GM23338 (cell line): ENCODE measurements around the gene FBLN1. TPM values are rescaled to one million over a fixed set of nuclear protein-coding genes. Genes with fewer than 3 reads are reported as not detected.

Experiments
- ATAC-seq: fragments of 200-7000 bp; cut with Tn5 transposase; 3 replicates; pipeline ENCODE4 v1.9.1; 2020
- DNase-seq: peaks from one replicate; pipeline ENCODE4 v3.0.0-alpha.2; 2015; ENCODE audit warnings: low spot score
- H2AFZ ChIP-seq: fragments of 200-600 bp; sonication (generic); 2 replicates; pipeline ENCODE4 v1.8.0; 2016; ENCODE audit warnings: antibody characterized with exemption, mild to moderate bottlenecking, moderate library complexity
- H3F3A ChIP-seq: fragments of 200-600 bp; sonication (generic); replicated peaks from 2 replicates; pipeline ENCODE4 v1.8.0; 2017; ENCODE audit warnings: antibody characterized with exemption, mixed run types, low read depth
- H3K27ac ChIP-seq: fragments of 200-600 bp; sonication (generic); 2 replicates; pipeline ENCODE4 v1.6.1; 2016; ENCODE audit warnings: low read depth
- H3K27me3 ChIP-seq: fragments of 200-600 bp; sonication (generic); 2 replicates; pipeline ENCODE4 v1.8.0; 2016; ENCODE audit warnings: mild to moderate bottlenecking, mixed run types, moderate library complexity; ENCODE audit not compliant: insufficient read depth
- H3K36me3 ChIP-seq: fragments of 200-600 bp; sonication (generic); 2 replicates; pipeline ENCODE4 v1.8.0; 2016; ENCODE audit warnings: mild to moderate bottlenecking; ENCODE audit not compliant: insufficient read depth
- H3K4me1 ChIP-seq: fragments of 200-600 bp; sonication (generic); 2 replicates; pipeline ENCODE4 v1.8.0; 2016; ENCODE audit warnings: mild to moderate bottlenecking, moderate library complexity; ENCODE audit not compliant: insufficient read depth
- H3K4me2 ChIP-seq: fragments of 200-600 bp; sonication (generic); 2 replicates; pipeline ENCODE4 v1.7.1; 2017; ENCODE audit warnings: mixed run types
- H3K4me3 ChIP-seq: fragments of 200-600 bp; sonication (generic); 2 replicates; pipeline ENCODE4 v1.6.1; 2016; ENCODE audit warnings: mixed run types
- H3K79me2 ChIP-seq: fragments of 200-600 bp; sonication (generic); replicated peaks from 2 replicates; pipeline ENCODE4 v1.8.0; 2017; ENCODE audit warnings: mild to moderate bottlenecking; ENCODE audit not compliant: insufficient read depth
- H3K9me2 ChIP-seq: fragments of 200-600 bp; sonication (generic); 2 replicates; pipeline ENCODE4 v1.8.0; 2017; ENCODE audit not compliant: insufficient read depth
- H4K20me1 ChIP-seq: fragments of 200-600 bp; sonication (generic); replicated peaks from 2 replicates; pipeline ENCODE4 v1.8.0; 2017; ENCODE audit warnings: mild to moderate bottlenecking; ENCODE audit not compliant: insufficient read depth
- H3K27ac Mint-ChIP-seq: 2 replicates; pipeline ENCODE4 v1.8.0; 2020; ENCODE audit warnings: inconsistent platforms, mild to moderate bottlenecking, moderate library complexity, mixed read lengths
- H3K27me3 Mint-ChIP-seq: 3 replicates; pipeline ENCODE4 v1.8.0; 2022; ENCODE audit warnings: low read depth, mild to moderate bottlenecking, moderate library complexity, mixed read lengths, inconsistent platforms; ENCODE audit not compliant: insufficient read depth, poor library complexity
- H3K36me3 Mint-ChIP-seq: 3 replicates; pipeline ENCODE4 v1.8.0; 2021; ENCODE audit warnings: low read depth, mild to moderate bottlenecking, inconsistent platforms, moderate library complexity, mixed read lengths
- H3K4me1 Mint-ChIP-seq: 3 replicates; pipeline ENCODE4 v1.8.0; 2020; ENCODE audit warnings: mild to moderate bottlenecking, inconsistent platforms, mixed read lengths
- H3K4me3 Mint-ChIP-seq: 3 replicates; pipeline ENCODE4 v1.8.0; 2021; ENCODE audit warnings: moderate library complexity, mild to moderate bottlenecking, inconsistent platforms, mixed read lengths
- H3K9me3 Mint-ChIP-seq: 3 replicates; pipeline ENCODE4 v1.8.0; 2020; ENCODE audit warnings: moderate library complexity, mild to moderate bottlenecking, inconsistent platforms, mixed read lengths
- JUNB ChIP-seq: IDR thresholded peaks from one replicate; pipeline ENCODE4 v1.6.1; 2016; ENCODE audit warnings: antibody characterized with exemption; ENCODE audit not compliant: unreplicated experiment
- POLR2AphosphoS5 ChIP-seq: IDR thresholded peaks from 2 replicates; pipeline ENCODE4 v1.6.1; 2016; ENCODE audit warnings: antibody characterized with exemption, low read depth
- ZNF114 ChIP-seq: fragments of 250-450 bp; sonication (Bioruptor Pico); IDR thresholded peaks from 2 replicates; pipeline ENCODE4 v1.5.0; 2020; ENCODE audit warnings: mild to moderate bottlenecking, moderate library complexity
- polyA plus RNA-seq: library from polyadenylated mRNA; unstranded; fragments of >200 nt; fragmentation: Nextera tagmentation; extraction: Ambion mirVana; gene quantifications from 2 replicates; pipeline ENCODE4 v1.2.1, GENCODE V29; 2016
- total RNA-seq: library from RNA; depleted of rRNA; stranded (reverse); fragments of >200 nt; shearing (Covaris generic); gene quantifications from 2 replicates; pipeline ENCODE4 v1.2.3, GENCODE V29; 2014
- TF ChIP-seq, protein P1 (sequence below), 2 experiments: fragments of 200-600 bp in 1 of 2; sonication (generic) in 1 of 2; conservative IDR thresholded peaks; 2 replicates each; pipeline versions ENCODE4 v1.5.1 to v1.6.1; 2016 to 2017; ENCODE audit warnings: antibody characterized with exemption in 2 of 2, low read depth in 2 of 2, mild to moderate bottlenecking in 2 of 2, moderate library complexity in 1 of 2
- TF ChIP-seq, protein P2 (sequence below): fragments of 250-450 bp; sonication (Bioruptor Pico); IDR thresholded peaks from 2 replicates; pipeline ENCODE4 v1.5.0; 2020; ENCODE audit warnings: mild to moderate bottlenecking, moderate library complexity

Gene FBLN1
- total and polyA plus RNA-seq, 2 experiments from 2014 or later: 90.1 to 137 TPM

DNA sequence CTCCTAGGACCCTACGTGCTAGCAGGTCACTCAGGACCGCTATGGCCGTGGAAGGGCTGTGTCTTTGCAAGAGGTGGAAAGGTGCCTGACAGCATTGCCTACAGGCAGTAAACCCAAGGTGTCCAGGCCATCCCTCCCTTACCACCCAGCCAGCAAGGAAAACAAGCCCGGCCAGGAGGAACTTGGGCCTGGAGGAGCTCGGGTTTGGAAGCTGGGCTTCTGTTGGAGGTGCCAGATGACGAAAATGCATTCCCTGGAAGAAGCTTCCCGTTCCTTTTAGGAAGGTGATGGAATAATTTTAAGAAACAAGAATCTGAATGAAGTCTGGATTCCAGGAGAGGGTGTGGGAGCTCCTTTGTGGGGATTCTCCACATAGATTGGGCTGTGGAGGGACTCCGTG, 23.6 kb downstream of the FBLN1 start (continued):
- TF ChIP-seq, protein P1, sequence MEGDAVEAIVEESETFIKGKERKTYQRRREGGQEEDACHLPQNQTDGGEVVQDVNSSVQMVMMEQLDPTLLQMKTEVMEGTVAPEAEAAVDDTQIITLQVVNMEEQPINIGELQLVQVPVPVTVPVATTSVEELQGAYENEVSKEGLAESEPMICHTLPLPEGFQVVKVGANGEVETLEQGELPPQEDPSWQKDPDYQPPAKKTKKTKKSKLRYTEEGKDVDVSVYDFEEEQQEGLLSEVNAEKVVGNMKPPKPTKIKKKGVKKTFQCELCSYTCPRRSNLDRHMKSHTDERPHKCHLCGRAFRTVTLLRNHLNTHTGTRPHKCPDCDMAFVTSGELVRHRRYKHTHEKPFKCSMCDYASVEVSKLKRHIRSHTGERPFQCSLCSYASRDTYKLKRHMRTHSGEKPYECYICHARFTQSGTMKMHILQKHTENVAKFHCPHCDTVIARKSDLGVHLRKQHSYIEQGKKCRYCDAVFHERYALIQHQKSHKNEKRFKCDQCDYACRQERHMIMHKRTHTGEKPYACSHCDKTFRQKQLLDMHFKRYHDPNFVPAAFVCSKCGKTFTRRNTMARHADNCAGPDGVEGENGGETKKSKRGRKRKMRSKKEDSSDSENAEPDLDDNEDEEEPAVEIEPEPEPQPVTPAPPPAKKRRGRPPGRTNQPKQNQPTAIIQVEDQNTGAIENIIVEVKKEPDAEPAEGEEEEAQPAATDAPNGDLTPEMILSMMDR (conservative IDR thresholded peaks at IDR 0.05; ENCODE audit: low read depth in 2 of 2): no peak
- no peak for TF ChIP-seq JUNB

DNA sequence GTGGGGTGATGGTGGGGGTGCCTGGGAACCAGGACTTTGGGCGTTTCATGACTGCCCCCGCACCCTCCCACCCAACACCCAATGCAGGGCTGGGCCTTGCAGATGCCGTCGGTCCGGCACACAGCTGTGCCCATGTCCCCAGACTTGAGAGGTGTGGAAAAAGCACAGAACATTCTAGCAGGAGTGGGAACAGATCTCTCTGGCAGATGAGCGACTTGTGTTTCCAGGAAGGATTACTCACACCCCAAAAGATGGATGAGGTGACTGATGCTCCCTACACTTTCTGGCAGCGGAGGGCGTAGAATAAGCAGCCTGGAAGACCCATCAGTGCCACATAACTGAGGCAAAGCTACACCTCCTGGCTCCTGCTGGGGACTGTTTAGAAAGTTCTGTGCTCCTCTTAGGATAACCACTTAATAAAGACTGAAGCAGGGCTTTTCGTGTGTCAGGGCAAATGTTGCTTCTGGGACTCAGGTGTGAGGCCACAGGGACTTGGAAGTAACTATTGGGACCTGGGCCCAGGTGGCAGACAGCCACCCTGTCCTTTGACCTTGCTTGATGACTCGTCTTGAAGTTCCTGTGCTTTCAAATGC, 24.2 kb downstream of the FBLN1 start:
- H3K9me2 ChIP-seq: no peaks in the 10 kb centered on the region
- no peak overlapping the region for H2AFZ ChIP-seq
- no peak overlapping the region for H3K4me3 Mint-ChIP-seq
- no peaks in the 10 kb centered on the region for H3K27me3 Mint-ChIP-seq
- TF ChIP-seq, protein P1 (conservative IDR thresholded peaks at IDR 0.05; ENCODE audit: low read depth in 2 of 2): no peak
- TF ChIP-seq ZNF114 (CRISPR knock-in tag) (no peak), POLR2AphosphoS5 (no peak)
- H3K9me3 Mint-ChIP-seq: no peaks in the 10 kb centered on the region
- H4K20me1 ChIP-seq: no peaks in the 10 kb centered on the region; the same call in none of the 2 replicates
- H3K27ac ChIP-seq: no peak overlapping the region
- no peak overlapping the region for H3K4me3 ChIP-seq
- H3K36me3 ChIP-seq: no peaks in the 10 kb centered on the region; the same call in 1 of the 2 replicates
- ATAC-seq (no peak), DNase-seq (no peak)
- H3K4me2 ChIP-seq: no peak overlapping the region
- no peak overlapping the region for H3K27ac Mint-ChIP-seq
- no peaks in the 10 kb centered on the region; the same call in 2 of the 3 replicates for H3K4me1 Mint-ChIP-seq
- no peaks in the 10 kb centered on the region for H3K79me2 ChIP-seq
- H3K4me1 ChIP-seq: no peaks in the 10 kb centered on the region
- H3K36me3 Mint-ChIP-seq: peaks cover 57% of the 10 kb centered on the region
- no peaks in the 10 kb centered on the region for H3K27me3 ChIP-seq
- no peaks in the 10 kb centered on the region for H3F3A ChIP-seq

DNA sequence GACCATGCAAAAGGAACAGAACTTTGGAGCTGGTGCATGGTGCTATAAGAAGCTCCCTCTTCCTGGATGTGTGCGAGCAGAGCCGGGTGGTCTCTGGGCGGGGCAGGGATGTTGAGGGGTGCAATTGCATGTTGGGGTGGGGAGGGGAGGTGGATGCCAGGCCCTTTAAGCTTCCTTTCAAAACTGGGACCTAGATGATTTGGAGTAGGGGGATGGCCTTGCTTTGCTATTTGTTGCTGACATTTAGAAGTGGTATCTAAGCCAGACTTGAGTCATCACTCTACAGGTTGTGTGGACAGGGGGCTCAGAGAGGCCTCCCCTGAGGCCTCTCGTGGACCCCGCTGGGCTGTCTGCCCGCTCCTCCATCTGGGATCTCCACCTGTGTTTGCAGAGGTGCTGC, 24.8 kb downstream of the FBLN1 start:
- ATAC-seq (no peak), DNase-seq (no peak)
- Histone ChIP-seq H3K4me2 (no peak overlapping the region), H3F3A (no peaks in the 10 kb centered on the region), H3K4me1 (no peaks in the 10 kb centered on the region), H3K79me2 (no peaks in the 10 kb centered on the region), H4K20me1 (no peaks in the 10 kb centered on the region; the same call in none of the 2 replicates), H3K36me3 (no peaks in the 10 kb centered on the region; the same call in 1 of the 2 replicates), H3K27ac (no peak overlapping the region), H3K4me3 (no peak overlapping the region), H3K27me3 (no peaks in the 10 kb centered on the region), H2AFZ (no peak overlapping the region), H3K9me2 (no peaks in the 10 kb centered on the region)
- no peaks in the 10 kb centered on the region; the same call in 2 of the 3 replicates for H3K4me1 Mint-ChIP-seq
- no peak for TF ChIP-seq JUNB
- TF ChIP-seq, protein P1 (conservative IDR thresholded peaks at IDR 0.05; ENCODE audit: low read depth in 2 of 2): no peak
- TF ChIP-seq, protein P2, sequence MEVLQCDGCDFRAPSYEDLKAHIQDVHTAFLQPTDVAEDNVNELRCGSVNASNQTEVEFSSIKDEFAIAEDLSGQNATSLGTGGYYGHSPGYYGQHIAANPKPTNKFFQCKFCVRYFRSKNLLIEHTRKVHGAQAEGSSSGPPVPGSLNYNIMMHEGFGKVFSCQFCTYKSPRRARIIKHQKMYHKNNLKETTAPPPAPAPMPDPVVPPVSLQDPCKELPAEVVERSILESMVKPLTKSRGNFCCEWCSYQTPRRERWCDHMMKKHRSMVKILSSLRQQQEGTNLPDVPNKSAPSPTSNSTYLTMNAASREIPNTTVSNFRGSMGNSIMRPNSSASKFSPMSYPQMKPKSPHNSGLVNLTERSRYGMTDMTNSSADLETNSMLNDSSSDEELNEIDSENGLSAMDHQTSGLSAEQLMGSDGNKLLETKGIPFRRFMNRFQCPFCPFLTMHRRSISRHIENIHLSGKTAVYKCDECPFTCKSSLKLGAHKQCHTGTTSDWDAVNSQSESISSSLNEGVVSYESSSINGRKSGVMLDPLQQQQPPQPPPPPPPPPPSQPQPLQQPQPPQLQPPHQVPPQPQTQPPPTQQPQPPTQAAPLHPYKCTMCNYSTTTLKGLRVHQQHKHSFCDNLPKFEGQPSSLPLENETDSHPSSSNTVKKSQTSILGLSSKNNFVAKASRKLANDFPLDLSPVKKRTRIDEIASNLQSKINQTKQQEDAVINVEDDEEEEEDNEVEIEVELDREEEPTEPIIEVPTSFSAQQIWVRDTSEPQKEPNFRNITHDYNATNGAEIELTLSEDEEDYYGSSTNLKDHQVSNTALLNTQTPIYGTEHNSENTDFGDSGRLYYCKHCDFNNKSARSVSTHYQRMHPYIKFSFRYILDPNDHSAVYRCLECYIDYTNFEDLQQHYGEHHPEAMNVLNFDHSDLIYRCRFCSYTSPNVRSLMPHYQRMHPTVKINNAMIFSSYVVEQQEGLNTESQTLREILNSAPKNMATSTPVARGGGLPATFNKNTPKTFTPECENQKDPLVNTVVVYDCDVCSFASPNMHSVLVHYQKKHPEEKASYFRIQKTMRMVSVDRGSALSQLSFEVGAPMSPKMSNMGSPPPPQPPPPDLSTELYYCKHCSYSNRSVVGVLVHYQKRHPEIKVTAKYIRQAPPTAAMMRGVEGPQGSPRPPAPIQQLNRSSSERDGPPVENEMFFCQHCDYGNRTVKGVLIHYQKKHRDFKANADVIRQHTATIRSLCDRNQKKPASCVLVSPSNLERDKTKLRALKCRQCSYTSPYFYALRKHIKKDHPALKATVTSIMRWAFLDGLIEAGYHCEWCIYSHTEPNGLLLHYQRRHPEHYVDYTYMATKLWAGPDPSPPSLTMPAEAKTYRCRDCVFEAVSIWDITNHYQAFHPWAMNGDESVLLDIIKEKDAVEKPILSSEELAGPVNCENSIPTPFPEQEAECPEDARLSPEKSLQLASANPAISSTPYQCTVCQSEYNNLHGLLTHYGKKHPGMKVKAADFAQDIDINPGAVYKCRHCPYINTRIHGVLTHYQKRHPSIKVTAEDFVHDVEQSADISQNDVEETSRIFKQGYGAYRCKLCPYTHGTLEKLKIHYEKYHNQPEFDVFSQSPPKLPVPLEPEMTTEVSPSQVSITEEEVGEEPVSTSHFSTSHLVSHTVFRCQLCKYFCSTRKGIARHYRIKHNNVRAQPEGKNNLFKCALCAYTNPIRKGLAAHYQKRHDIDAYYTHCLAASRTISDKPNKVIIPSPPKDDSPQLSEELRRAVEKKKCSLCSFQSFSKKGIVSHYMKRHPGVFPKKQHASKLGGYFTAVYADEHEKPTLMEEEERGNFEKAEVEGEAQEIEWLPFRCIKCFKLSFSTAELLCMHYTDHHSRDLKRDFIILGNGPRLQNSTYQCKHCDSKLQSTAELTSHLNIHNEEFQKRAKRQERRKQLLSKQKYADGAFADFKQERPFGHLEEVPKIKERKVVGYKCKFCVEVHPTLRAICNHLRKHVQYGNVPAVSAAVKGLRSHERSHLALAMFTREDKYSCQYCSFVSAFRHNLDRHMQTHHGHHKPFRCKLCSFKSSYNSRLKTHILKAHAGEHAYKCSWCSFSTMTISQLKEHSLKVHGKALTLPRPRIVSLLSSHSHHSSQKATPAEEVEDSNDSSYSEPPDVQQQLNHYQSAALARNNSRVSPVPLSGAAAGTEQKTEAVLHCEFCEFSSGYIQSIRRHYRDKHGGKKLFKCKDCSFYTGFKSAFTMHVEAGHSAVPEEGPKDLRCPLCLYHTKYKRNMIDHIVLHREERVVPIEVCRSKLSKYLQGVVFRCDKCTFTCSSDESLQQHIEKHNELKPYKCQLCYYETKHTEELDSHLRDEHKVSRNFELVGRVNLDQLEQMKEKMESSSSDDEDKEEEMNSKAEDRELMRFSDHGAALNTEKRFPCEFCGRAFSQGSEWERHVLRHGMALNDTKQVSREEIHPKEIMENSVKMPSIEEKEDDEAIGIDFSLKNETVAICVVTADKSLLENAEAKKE (CRISPR knock-in tag): no peak
- no peaks in the 10 kb centered on the region for H3K27me3 Mint-ChIP-seq
- peaks cover 54% of the 10 kb centered on the region for H3K36me3 Mint-ChIP-seq
- no peak overlapping the region for H3K4me3 Mint-ChIP-seq
- H3K9me3 Mint-ChIP-seq: no peaks in the 10 kb centered on the region
- 0 out of 2 replicates have a peak overlapping the region, but pooled peaks have one; percentile 30 for H3K27ac Mint-ChIP-seq
